ENCODE data around the gene KCNJ14.
"Not testable (repeated sequence)": the region's sequence is repeated elsewhere in the genome, so short reads cannot be mapped to it uniquely, and the experiment has no call there.

KCNJ14 gene

DNA sequence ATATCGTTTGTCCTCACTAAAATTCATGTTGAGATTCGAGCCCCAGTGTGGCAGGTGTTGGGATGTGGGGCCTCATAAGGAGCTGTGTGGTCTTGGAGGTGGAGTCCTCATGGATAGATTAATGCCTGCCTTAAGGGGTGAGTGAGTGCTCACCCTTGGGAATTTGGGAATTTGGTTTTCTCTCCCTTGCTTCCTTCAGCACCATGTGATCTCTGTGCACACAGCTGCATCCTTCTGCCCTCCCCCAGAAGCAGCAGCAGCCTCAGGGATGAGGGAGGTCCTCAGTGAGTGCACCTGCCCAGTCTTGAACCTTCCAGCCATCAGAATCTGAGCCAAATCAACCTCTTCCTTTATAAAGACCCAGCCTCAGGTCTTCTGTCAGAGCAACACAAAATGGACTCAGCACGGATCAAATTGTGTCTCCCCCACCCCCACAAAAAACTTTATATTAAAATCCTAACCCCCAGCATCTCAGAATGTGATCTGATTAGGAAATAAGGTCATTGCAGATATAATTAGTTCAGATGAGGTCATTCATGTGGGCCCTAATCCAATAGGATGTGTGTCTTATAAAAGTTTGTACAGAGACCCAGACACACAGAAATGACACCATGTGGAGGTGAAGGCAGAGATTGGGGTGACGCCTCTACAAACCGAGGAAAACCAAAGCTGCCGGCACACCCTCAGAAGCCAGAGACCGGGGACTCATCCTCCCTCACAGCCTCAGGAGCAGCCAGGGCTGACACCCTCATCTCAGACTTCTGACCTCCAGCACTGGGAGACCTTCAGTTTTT is 26.7 kb downstream of the KCNJ14 start:
- H3K27me3 Mint-ChIP-seq = peaks cover 7% of the 10 kb centered on the region
- ATAC-seq (ENCODE audit: low read depth) = no peak
- no peak overlapping the region for H3K27ac Mint-ChIP-seq
- DNase-seq (ENCODE audit: low spot score in 2 of 2) = no peak
- H3K9me3 Mint-ChIP-seq = no peaks in the 10 kb centered on the region
- H3K4me3 Mint-ChIP-seq = peak overlapping the region; percentile 93
- peaks cover 12% of the 10 kb centered on the region for H3K4me1 Mint-ChIP-seq
- H3K36me3 Mint-ChIP-seq = peaks cover 2% of the 10 kb centered on the region

DNA sequence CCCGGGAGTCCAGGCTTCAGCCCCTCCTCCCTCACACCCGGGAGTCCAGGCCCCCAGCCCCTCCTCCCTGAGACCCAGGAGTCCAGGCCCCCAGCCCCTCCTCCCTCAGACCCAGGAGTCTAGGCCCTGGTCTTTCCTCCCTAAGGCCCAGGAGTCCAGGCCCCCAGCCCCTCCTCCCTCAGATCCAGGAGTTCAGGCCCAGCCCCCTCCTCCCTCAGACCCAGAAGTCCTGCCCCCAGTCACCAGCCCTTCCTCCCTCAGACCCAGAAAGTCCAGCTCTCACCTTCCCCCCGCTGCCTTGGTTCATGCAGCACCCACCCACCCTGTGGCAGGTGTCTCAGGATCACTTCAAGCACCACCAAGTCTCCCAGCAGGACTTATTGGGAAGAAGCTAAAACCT is 27.9 kb downstream of the KCNJ14 start:
- Mint-ChIP-seq H3K27ac (no peak overlapping the region), H3K27me3 (peaks cover 7% of the 10 kb centered on the region), H3K4me3 (no peak overlapping the region), H3K4me1 (peaks cover 12% of the 10 kb centered on the region), H3K9me3 (no peaks in the 10 kb centered on the region), H3K36me3 (no peaks in the 10 kb centered on the region)
- DNase-seq (ENCODE audit: low spot score in 2 of 2) (no peak), ATAC-seq (ENCODE audit: low read depth) (no peak)

DNA sequence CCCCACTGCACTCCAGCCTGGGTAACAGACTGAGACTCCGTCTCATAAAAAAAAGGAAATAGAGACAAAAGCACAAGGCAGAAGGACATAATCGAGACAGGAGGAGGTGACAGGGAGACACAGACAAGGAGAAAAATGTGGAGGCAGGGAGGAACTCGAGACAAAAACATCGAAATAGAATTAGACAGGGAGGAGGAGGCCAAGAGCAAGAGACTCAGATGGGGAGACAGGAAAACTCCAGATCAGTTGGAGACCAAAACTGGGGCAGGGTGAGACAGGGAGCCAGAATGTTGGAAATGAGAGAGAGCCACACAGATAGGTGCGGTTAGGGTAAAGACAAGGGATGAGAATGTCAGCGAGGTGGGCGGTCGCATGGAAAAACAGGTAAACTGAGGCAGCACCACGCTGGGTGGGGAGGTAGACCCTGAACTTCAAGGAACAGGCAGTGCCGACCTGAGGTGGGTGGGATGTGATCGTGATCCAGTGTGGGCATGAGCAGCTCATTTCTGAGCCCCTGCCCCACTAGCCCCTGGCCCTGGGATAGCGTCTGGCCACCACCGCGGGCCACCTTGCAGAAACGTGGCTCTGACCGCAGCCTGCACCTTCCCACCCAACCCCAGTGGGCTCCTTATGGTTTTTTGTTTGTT is 29.0 kb downstream of the KCNJ14 start:
- Mint-ChIP-seq H3K36me3 (no peaks in the 10 kb centered on the region), H3K9me3 (no peaks in the 10 kb centered on the region), H3K4me1 (peaks cover 12% of the 10 kb centered on the region), H3K4me3 (no peak overlapping the region), H3K27me3 (peaks cover 7% of the 10 kb centered on the region), H3K27ac (no peak overlapping the region)
- no peak for DNase-seq (ENCODE audit: low spot score in 2 of 2)
- no peak for ATAC-seq (ENCODE audit: low read depth)

DNA sequence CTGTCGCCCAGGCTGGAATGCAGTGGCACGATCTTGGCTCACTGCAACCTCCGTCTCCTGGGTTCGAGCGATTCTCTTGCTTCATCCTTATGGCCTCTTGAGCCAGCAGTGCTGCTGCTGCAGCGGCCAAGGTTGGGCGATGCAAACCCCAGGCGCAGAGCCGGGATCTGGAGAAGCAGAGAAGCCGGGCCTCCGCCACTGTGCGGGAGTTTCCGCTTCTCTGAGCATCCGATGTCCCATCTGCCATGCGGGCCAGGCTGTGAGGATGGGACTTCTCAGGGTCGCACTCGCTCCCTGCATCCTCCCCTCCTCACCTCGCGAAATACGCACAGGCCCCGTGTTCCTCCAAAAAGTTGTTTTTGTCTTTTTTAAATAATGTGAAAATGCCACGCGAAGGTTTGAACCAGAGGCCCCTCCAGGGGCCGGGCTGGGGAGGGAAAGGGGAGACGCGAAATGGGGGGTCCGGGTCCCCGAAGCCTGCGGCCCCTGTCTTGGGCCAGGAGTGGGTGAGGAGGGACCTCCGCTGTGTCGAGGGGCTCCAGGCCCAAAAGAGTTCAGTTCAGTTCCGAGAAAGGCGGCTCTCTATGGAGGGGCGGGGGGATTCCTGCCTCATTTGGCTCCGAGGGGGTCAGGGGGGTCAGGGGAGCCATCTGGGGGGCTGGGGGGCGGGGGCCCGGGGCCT is 29.7 kb downstream of the KCNJ14 start:
- Mint-ChIP-seq H3K4me3 (no peak overlapping the region), H3K36me3 (no peaks in the 10 kb centered on the region), H3K27ac (no peak overlapping the region), H3K4me1 (peaks cover 17% of the 10 kb centered on the region), H3K9me3 (no peaks in the 10 kb centered on the region), H3K27me3 (peaks cover 7% of the 10 kb centered on the region)
- ATAC-seq (ENCODE audit: low read depth) (no peak), DNase-seq (ENCODE audit: low spot score in 2 of 2) (no peak)

DNA sequence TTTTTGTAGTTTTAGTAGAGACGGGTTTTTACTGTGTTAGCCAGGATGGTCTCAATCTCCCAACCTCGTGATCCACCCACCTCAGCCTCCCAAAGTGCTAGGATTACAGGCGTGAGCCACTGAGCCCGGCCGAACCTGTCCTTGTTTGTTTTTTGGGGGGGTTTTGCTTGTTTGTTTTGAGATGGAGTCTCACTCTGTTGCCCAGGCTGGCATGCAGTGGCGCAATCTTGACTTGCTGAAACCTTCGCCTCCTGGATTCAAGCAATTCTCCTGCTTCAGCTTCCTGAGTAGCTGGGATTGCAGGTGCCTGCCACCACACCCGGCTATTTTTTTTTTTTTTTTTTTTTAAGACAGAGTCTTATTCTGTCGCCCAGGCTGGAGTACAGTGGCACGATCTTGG is 31.3 kb downstream of the KCNJ14 start:
- H3K27me3 Mint-ChIP-seq = peaks cover 12% of the 10 kb centered on the region
- not testable (repeated sequence) for H3K4me3 Mint-ChIP-seq; DNase-seq (ENCODE audit: low spot score in 2 of 2); H3K27ac Mint-ChIP-seq; ATAC-seq (ENCODE audit: low read depth); H3K9me3 Mint-ChIP-seq; H3K36me3 Mint-ChIP-seq
- peaks cover 18% of the 10 kb centered on the region for H3K4me1 Mint-ChIP-seq

DNA sequence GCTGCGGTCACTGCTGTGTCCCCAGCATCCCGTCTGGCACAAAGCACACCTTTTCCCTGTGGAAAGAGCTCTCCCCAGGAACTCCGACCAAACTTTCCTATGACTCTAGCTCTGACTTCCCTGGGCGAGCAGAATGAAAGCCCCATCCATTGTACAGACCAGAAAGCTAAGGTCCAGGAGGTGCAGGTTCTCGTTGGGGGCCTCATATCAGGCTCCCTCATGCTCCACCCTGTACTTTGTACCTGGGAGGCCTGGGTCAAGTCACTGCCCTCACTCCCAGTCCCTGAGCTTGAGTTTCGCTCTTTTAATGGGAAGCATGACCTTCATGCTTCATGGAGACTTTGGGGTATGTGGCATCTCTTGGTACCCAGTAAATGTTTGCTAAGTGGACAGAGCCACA is 32.2 kb downstream of the KCNJ14 start:
- H3K9me3 Mint-ChIP-seq = peaks cover 2% of the 10 kb centered on the region
- peaks cover 2% of the 10 kb centered on the region for H3K36me3 Mint-ChIP-seq
- no peak for DNase-seq (ENCODE audit: low spot score in 2 of 2)
- no peak overlapping the region for H3K27ac Mint-ChIP-seq
- H3K4me1 Mint-ChIP-seq = peaks cover 23% of the 10 kb centered on the region
- peaks cover 18% of the 10 kb centered on the region for H3K27me3 Mint-ChIP-seq
- H3K4me3 Mint-ChIP-seq = no peak overlapping the region
- no peak for ATAC-seq (ENCODE audit: low read depth)

DNA sequence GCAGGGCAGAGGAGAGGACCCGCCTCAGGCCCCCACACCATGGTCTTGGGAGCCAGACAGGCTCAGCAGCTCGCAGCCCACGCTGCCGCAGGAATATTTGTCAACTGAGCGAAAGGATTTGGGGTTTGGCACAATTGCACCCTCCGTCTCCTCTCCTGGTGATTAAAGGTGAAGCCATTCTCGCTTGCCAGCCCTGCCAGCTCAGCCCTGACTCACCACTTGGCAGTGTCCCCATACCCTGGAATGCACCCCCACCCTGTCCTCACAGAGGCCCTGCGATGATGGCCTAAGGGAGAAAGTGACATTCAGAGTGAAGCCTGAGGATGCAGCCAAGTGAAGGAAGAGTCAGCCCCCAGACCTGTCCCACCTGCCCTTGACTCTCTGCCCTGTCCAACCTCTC is 32.6 kb downstream of the KCNJ14 start:
- Mint-ChIP-seq H3K27me3 (peaks cover 22% of the 10 kb centered on the region), H3K36me3 (peaks cover 4% of the 10 kb centered on the region), H3K4me1 (peaks cover 27% of the 10 kb centered on the region), H3K4me3 (no peak overlapping the region), H3K9me3 (peaks cover 6% of the 10 kb centered on the region), H3K27ac (no peak overlapping the region)
- ATAC-seq (ENCODE audit: low read depth) (no peak), DNase-seq (ENCODE audit: low spot score in 2 of 2) (no peak)

DNA sequence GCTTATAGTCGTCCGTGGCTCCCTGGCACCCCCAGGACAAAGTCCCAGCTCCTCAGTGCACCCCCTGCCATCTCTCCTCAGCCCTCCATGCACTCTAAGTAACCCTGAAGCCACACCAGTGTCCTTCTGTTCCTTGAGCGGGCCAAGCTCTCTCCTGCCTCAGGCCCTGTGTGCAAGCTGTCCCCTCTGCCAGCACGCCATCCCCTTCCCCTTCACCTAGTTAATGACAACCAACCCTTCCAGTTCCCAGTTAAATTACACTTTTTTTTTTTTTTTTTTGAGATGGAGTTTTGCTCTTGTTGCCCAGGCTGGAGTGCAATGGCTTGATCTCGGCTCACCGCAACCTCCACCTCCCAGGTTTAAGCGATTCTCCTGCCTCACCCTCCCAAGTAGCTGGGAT is 33.1 kb downstream of the KCNJ14 start:
- DNase-seq (ENCODE audit: low spot score in 2 of 2); H3K4me3 Mint-ChIP-seq; H3K36me3 Mint-ChIP-seq; H3K9me3 Mint-ChIP-seq; H3K27ac Mint-ChIP-seq; ATAC-seq (ENCODE audit: low read depth): not testable (repeated sequence)
- peaks cover 29% of the 10 kb centered on the region for H3K4me1 Mint-ChIP-seq
- peaks cover 26% of the 10 kb centered on the region for H3K27me3 Mint-ChIP-seq

DNA sequence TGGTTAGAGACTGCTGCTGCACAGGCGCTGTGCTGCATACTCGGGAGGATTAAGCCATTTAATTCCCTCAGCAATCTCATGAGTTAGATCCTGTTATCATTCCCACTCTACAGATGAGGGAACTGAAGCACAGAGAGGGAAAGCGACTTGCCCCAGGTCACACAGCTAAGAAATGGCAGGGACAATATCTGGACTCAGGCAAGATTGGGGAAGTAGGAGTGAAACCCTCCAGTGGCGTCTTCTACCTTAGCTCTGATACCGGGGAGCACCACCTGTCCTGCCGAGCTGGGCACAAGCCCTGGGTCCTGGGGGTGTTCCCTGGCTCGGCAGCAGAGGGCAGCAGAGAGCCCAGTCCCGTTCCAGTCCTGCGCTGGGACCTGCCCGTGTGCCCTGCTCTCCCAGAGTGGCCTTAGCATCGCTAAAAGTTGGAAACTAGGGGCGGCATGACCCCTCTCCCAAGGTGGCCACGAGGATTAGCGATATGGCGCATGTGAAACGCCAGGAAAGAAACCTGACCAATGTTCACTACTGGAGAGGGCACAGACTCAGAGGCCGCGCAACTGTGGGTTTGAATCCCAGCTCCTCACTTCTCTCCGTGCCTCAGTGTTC is 34.3 kb downstream of the KCNJ14 start:
- no peak overlapping the region for H3K4me3 Mint-ChIP-seq
- peaks cover 6% of the 10 kb centered on the region for H3K9me3 Mint-ChIP-seq
- peak; percentile 57 for ATAC-seq (ENCODE audit: low read depth)
- peak; percentile 85 to 93 for DNase-seq (ENCODE audit: low spot score in 2 of 2)
- H3K27ac Mint-ChIP-seq = no peak overlapping the region
- peaks cover 30% of the 10 kb centered on the region for H3K27me3 Mint-ChIP-seq
- peaks cover 30% of the 10 kb centered on the region for H3K4me1 Mint-ChIP-seq
- peaks cover 4% of the 10 kb centered on the region for H3K36me3 Mint-ChIP-seq

DNA sequence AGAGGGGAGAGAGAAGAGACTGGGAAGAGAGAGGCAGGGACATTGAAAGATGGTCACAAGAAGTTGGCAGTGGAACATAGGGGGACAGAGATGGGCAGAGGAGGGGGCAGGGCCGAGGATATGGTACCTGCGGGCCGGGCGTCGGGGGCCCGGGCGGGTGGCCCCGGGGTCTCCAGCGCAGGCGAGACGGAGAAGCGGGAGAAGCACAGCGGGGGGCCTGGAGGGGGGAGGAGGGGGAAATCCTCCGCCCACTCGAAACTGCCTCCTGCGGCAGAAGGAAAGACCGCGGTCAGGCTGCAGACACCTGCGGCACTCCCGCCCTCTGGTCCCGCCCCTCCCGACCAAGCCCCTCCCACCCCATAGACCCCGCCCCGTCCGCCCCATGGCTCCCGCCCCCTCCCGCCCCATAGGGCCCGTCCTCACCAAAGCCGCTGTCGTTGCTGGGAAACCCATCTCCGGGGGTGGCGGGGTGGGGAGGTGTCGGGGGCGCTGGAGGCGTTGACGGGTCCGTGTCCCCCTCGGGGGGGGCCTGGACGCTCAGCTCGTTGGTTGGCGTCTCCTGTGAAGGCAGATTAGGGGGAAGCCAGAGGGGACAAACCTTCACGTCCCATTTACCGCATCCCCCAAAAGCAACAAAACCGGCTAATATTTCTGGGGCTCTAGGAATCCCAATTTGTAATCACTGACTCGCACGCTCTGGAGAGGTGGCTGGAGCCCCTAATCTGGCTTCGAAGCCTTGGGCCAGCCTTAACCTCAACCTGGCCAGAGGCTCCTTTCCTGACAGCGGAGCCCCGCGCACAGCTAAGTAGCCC is 35.8 kb downstream of the KCNJ14 start:
- Mint-ChIP-seq H3K4me1 (peaks cover 29% of the 10 kb centered on the region), H3K27me3 (peaks cover 40% of the 10 kb centered on the region), H3K4me3 (peak overlapping the region; percentile 66), H3K9me3 (peaks cover 6% of the 10 kb centered on the region), H3K27ac (peak overlapping the region; percentile 22), H3K36me3 (peaks cover 4% of the 10 kb centered on the region)
- ATAC-seq (ENCODE audit: low read depth) = peak; percentile 49
- DNase-seq (ENCODE audit: low spot score in 2 of 2) = peak in 1 of 2 donors; percentile 43

DNA sequence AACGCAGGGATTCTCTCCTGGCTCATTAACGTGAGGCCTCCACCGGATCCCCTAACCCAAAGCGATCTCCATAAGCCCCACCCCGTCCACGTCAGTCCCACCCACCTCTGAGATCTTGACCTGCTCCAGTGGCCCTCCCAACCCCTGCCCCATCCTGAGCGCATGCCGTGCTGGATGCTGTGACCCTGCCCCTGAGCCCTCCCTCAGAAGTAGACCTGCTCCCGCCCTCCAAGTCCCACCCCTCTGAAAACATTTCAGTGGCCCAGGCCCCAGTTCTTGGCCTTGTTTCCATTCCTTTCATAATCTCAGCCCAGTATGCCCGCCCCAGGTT is 36.4 kb downstream of the KCNJ14 start:
- DNase-seq (ENCODE audit: low spot score in 2 of 2) = no peak
- peak overlapping the region; percentile 24 for H3K4me3 Mint-ChIP-seq
- peaks cover 27% of the 10 kb centered on the region for H3K4me1 Mint-ChIP-seq
- peaks cover 37% of the 10 kb centered on the region for H3K27me3 Mint-ChIP-seq
- no peak for ATAC-seq (ENCODE audit: low read depth)
- H3K9me3 Mint-ChIP-seq = peaks cover 6% of the 10 kb centered on the region
- H3K27ac Mint-ChIP-seq = no peak overlapping the region
- H3K36me3 Mint-ChIP-seq = peaks cover 4% of the 10 kb centered on the region

DNA sequence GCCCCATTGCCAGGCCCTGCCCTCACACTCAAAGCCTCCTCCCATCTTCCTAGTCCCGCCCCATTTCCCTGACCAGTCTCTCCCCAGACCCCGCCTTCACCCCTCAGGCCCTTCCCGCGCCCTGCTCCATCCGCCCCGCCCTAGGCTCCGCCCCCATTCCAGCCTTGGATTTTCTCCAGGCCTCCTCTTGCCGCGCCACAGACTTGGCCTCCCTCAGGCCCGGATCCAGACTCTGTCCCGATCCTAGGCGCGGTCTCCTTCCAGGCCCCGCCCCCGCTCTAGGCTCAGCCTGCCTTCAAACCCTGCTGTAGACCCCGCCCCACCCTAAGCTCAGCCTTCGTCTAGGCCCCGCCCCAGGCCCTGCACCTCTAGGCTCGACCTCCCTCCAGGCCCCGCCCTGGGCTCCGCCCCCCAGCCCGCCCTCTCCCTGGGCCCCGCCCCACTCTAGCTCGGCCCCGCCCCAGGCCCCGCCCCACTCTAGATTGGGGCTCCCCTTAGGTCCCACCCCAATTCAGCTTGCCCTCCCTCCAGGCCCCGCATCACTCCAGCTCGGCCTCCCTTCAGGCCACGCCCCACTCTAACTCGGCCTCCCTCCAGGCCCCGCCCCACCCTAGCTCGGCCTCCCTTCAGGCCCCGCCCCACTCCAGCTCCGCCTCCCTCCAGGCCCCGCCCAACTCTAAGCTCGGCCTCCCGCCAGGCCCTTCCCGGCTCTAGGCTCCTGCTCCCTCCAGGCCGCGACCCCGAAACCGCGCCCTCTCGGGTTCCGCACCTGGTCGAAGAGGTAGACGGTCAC is 37.7 kb downstream of the KCNJ14 start:
- ATAC-seq (ENCODE audit: low read depth) = peak; percentile 54
- Mint-ChIP-seq H3K27ac (no peak overlapping the region), H3K9me3 (peaks cover 6% of the 10 kb centered on the region), H3K36me3 (peaks cover 4% of the 10 kb centered on the region), H3K4me3 (peak overlapping the region; percentile 57), H3K4me1 (peaks cover 29% of the 10 kb centered on the region), H3K27me3 (peaks cover 42% of the 10 kb centered on the region)
- DNase-seq (ENCODE audit: low spot score in 2 of 2) = peak; percentile 49 to 72

Data from memory B cell (primary cell).